ENCODE results near the gene VEGFD.

DNA sequence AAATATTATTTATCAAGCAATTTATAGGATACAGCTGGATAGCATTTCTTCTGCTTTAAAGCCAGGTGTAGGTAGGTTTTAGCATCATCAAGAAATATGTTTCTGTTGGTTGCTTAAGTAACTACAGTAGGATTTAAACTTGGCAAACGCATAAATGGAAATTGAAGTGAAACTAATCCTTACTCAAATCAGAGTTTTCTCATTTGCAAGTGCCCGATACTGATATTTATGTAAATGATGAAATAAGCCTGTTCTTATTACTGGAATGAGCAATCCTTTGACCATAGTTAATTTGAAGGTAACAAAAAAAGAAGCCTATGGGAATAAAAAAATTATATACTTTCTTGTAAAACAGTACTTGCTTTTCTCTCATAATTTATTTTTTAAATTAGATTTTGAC, 25.7 kb downstream of the VEGFD start:
- TF ChIP-seq GATA2 (IDR thresholded peaks at IDR 0.05; ENCODE audit: low read depth, low read length) (no peak), GATA3 (IDR thresholded peaks at IDR 0.05; ENCODE audit: low read depth, low read length) (no peak)
